ENCODE data around the gene ZNF846. TPM values are rescaled to one million over a fixed set of nuclear protein-coding genes. Genes with fewer than 3 reads are reported as not detected.

ZNF846 gene
- total RNA-seq, 1 donor from 2014 or later = 6.9 TPM

DNA sequence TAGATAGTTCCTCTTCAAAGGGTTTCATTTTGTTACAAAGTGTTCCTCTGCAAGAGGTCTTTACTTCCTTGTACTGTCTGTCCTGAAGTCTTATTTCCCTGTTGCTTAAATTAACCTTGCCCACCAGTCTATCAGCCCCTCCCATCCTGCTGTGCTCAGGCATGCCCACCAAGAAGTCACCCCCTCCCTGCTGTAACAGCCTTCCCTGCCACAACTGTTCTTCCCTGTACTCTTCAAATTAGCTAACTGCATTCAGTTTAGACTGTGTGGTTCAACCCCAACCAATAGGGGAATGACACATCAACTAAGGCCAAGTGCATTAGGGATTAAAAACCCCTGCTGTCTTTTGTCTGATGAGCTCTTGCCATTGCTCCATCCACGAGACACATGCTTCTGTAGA lies 59.2 kb downstream of the ZNF846 start:
- TF ChIP-seq, protein P1, sequence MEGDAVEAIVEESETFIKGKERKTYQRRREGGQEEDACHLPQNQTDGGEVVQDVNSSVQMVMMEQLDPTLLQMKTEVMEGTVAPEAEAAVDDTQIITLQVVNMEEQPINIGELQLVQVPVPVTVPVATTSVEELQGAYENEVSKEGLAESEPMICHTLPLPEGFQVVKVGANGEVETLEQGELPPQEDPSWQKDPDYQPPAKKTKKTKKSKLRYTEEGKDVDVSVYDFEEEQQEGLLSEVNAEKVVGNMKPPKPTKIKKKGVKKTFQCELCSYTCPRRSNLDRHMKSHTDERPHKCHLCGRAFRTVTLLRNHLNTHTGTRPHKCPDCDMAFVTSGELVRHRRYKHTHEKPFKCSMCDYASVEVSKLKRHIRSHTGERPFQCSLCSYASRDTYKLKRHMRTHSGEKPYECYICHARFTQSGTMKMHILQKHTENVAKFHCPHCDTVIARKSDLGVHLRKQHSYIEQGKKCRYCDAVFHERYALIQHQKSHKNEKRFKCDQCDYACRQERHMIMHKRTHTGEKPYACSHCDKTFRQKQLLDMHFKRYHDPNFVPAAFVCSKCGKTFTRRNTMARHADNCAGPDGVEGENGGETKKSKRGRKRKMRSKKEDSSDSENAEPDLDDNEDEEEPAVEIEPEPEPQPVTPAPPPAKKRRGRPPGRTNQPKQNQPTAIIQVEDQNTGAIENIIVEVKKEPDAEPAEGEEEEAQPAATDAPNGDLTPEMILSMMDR (IDR thresholded peaks at IDR 0.05; ENCODE audit: borderline replicate concordance) = no peak
- DNase-seq = no peak
- peak overlapping the region; percentile 37 for H3K27ac ChIP-seq (replicated peaks)

DNA sequence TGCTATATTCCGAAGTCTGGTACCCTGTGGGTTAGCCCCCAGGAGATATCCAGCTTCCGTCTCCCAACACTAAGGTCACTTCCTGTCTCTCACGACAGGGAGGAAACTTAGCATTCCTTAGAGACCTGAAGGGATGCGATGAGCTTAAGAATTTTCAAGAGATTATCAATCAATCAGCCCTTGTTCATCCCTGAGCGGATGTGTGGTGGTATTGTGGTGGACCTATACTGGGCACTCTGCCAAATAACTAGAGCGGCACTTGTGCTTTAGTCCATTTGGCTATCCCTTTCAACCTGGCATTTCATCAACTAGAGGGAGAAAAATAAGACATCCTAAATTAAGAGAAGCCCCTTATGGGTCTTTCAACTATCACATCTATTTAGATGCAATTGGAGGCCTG lies 62.7 kb downstream of the ZNF846 start:
- no peaks in the 10 kb centered on the region for H3K36me3 ChIP-seq
- H3K4me1 ChIP-seq = no peaks in the 10 kb centered on the region
- no peaks in the 10 kb centered on the region for H3K9me3 ChIP-seq (replicated peaks)
- intact Hi-C loops (cut with micrococcal nuclease) = no loop called here
- no peak overlapping the region for H3K4me3 ChIP-seq
- H3K27ac ChIP-seq (replicated peaks) = no peak overlapping the region
- H3K27me3 ChIP-seq (ENCODE audit: low read depth) = no peaks in the 10 kb centered on the region
- TF ChIP-seq, protein P1 (IDR thresholded peaks at IDR 0.05; ENCODE audit: borderline replicate concordance) = no peak
- DNase-seq = no peak

More for the DNA sequence above, 59.2 kb downstream of the ZNF846 start:
- Histone ChIP-seq H3K4me3 (no peak overlapping the region), H3K27me3 (ENCODE audit: low read depth) (no peaks in the 10 kb centered on the region), H3K36me3 (no peaks in the 10 kb centered on the region), H3K9me3 (replicated peaks) (peaks cover 18% of the 10 kb centered on the region), H3K4me1 (no peaks in the 10 kb centered on the region)
- intact Hi-C loops (cut with micrococcal nuclease) = no loop called here

DNA sequence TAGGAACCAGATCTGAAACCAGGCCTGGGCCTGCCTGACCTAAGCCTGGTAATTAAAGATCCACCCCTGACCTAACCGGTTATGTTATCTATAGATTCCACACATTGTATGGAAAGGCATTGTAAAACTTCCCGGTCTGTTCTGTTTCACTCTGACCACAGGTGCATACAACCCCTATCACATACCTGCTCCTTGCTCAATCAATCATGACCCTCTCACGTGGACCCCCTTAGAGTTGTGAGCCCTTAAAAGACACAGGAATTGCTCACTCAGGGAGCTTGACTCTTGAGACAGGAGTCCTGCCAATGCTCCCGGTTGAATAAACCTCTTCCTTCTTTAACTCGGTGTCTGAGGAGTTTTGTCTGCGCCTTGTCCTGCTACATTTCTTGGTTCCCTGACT lies 66.4 kb downstream of the ZNF846 start:
- H3K9me3 ChIP-seq (replicated peaks) = no peaks in the 10 kb centered on the region
- H3K4me3 ChIP-seq = no peak overlapping the region
- TF ChIP-seq, protein P1 (IDR thresholded peaks at IDR 0.05; ENCODE audit: borderline replicate concordance) = no peak
- no peak for DNase-seq
- peaks cover 9% of the 10 kb centered on the region for H3K27me3 ChIP-seq (ENCODE audit: low read depth)
- intact Hi-C loops (cut with micrococcal nuclease) = no loop called here
- H3K36me3 ChIP-seq = no peaks in the 10 kb centered on the region
- H3K4me1 ChIP-seq = no peaks in the 10 kb centered on the region
- H3K27ac ChIP-seq (replicated peaks) = no peak overlapping the region

Other genes with a start within 250 kb of the ZNF846 start
- 14.1 TPM for gene ZNF426, start 230.1 kb downstream of the ZNF846 start, total RNA-seq
- 18.0 TPM for gene ZNF121, start 184.2 kb downstream of the ZNF846 start, total RNA-seq
- gene ZNF561, start 147.5 kb downstream of the ZNF846 start, total RNA-seq = 17.8 TPM
- gene ZNF562, start 93.6 kb downstream of the ZNF846 start, total RNA-seq = 19.5 TPM
- 10.0 TPM for gene FBXL12, start 50.3 kb upstream of the ZNF846 start, total RNA-seq
- gene UBL5, start 59.2 kb upstream of the ZNF846 start, total RNA-seq = 538 TPM
- gene PIN1, start 66.6 kb upstream of the ZNF846 start, total RNA-seq = 98.4 TPM
- gene OLFM2, start 167.8 kb upstream of the ZNF846 start, total RNA-seq = 1.7 TPM
- 8.7 TPM for gene COL5A3, start 241.8 kb upstream of the ZNF846 start, total RNA-seq
- gene RDH8, start 244.7 kb upstream of the ZNF846 start, total RNA-seq = not detected

Measured in left ventricle myocardium inferior (tissue), 1 donor.